ENCODE results near the gene TMEM116.

GRCh38 chr12:111992464-111992863 lies 20.5 kb downstream of the TMEM116 start:
- TF ChIP-seq POLR2A (IDR thresholded peaks at IDR 0.05) (no peak), CTCF (IDR thresholded peaks at IDR 0.05) (no peak)
